Effector memory CD8-positive, alpha-beta T cell (primary cell): ENCODE measurements around the gene MAFG.

Experiments used
- ATAC-seq: fragments of 150-1000 bp; cut with Tn5 transposase; replicated peaks from 2 replicates; pipeline ENCODE4 v1.10.0; 2021; ENCODE audit warnings: mild to moderate bottlenecking, moderate library complexity
- DNase-seq, 3 experiments: peaks; one replicate each; pipeline ENCODE4 v3.0.0; 2021
- H3K27ac Mint-ChIP-seq, 2 donors: one replicate each; pipeline ENCODE4 v1.8.0; 2022; ENCODE audit warnings: mild to moderate bottlenecking in 2 of 2, mixed read lengths in 2 of 2, moderate library complexity in 2 of 2
- H3K27me3 Mint-ChIP-seq, 2 donors: one replicate each; pipeline ENCODE4 v1.8.0; 2022; ENCODE audit warnings: mixed read lengths in 2 of 2
- H3K36me3 Mint-ChIP-seq: one replicate; pipeline ENCODE4 v1.8.0; 2022; ENCODE audit warnings: mild to moderate bottlenecking, moderate library complexity, mixed read lengths; ENCODE audit not compliant: insufficient read depth
- H3K4me1 Mint-ChIP-seq, 2 donors: one replicate each; pipeline ENCODE4 v1.8.0; 2022; ENCODE audit warnings: low read depth in 2 of 2, mixed read lengths in 2 of 2
- H3K4me3 Mint-ChIP-seq, 2 donors: one replicate each; pipeline ENCODE4 v1.8.0; 2022; ENCODE audit warnings: mild to moderate bottlenecking in 2 of 2, mixed read lengths in 2 of 2, moderate library complexity in 2 of 2
- H3K9me3 Mint-ChIP-seq, 2 donors: one replicate each; pipeline ENCODE4 v1.8.0; 2022; ENCODE audit warnings: mixed read lengths in 2 of 2
- total RNA-seq, 9 experiments: gene quantifications; one replicate each; lab custom pipeline; 2026; lab: John Stamatoyannopoulos, UW

MAFG gene
- total RNA-seq, result 9.1 to 136 (median 77.2) reads per million in 9 experiments

GRCh38 chr17:81927653-81928543 lies at the start of gene MAFG:
MAFG (minus strand) TSS chr17:81927735; CDS start chr17:81923185, 4,550 bp downstream.
- Mint-ChIP-seq H3K36me3 (peaks cover 23% of the 10 kb centered on the region), H3K4me1 (peaks cover 6 to 7% of the 10 kb centered on the region in 2 donors), H3K27me3 (peaks cover 0 to 40% of the 10 kb centered on the region in 2 donors), H3K9me3 (no peaks in the 10 kb centered on the region), H3K4me3 (peak within 1 kb of the TSS; percentile 77 to 80), H3K27ac (peak within 1 kb of the TSS; percentile 84 to 87)
- peak; percentile 78 for ATAC-seq
- DNase-seq, result peak; percentile 84 to 86 (median 85)

- peak overlapping the region; percentile 92 to 98 for H3K4me3 Mint-ChIP-seq
- ATAC-seq, result peak; percentile 18
- no peak for DNase-seq
These were observed 49.0 kb upstream of the MAFG start for GRCh38 chr17:81976332-81977210.

GRCh38 chr17:81973432-81973831 lies 45.9 kb upstream of the MAFG start:
- peaks cover 8% of the 10 kb centered on the region for H3K36me3 Mint-ChIP-seq
- DNase-seq (no peak), ATAC-seq (no peak)
- no peak overlapping the region for H3K4me3 Mint-ChIP-seq
- no peaks in the 10 kb centered on the region for H3K27me3 Mint-ChIP-seq
- H3K9me3 Mint-ChIP-seq, result no peaks in the 10 kb centered on the region
- H3K27ac Mint-ChIP-seq, result no peak overlapping the region
- H3K4me1 Mint-ChIP-seq, result peaks cover 11 to 14% of the 10 kb centered on the region in 2 donors

More at GRCh38 chr17:81976332-81977210, 49.0 kb upstream of the MAFG start:
- Mint-ChIP-seq H3K27ac (peak overlapping the region; percentile 94 to 96), H3K4me1 (peaks cover 16 to 30% of the 10 kb centered on the region in 2 donors), H3K27me3 (no peaks in the 10 kb centered on the region), H3K9me3 (no peaks in the 10 kb centered on the region), H3K36me3 (peaks cover 11% of the 10 kb centered on the region)

GRCh38 chr17:81968850-81969812 lies 41.6 kb upstream of the MAFG start:
- H3K36me3 Mint-ChIP-seq, result peaks cover 5% of the 10 kb centered on the region
- ATAC-seq (no peak), DNase-seq (no peak)
- no peaks in the 10 kb centered on the region for H3K9me3 Mint-ChIP-seq
- peaks cover 5 to 12% of the 10 kb centered on the region in 2 donors for H3K27me3 Mint-ChIP-seq
- H3K4me1 Mint-ChIP-seq, result peaks cover 3 to 9% of the 10 kb centered on the region in 2 donors
- H3K27ac Mint-ChIP-seq, result no peak overlapping the region
- H3K4me3 Mint-ChIP-seq, result no peak overlapping the region

GRCh38 chr17:81968396-81968745 lies 40.8 kb upstream of the MAFG start:
- no peak for DNase-seq
- H3K4me1 Mint-ChIP-seq, result peaks cover 3 to 13% of the 10 kb centered on the region in 2 donors
- no peak overlapping the region for H3K27ac Mint-ChIP-seq
- H3K9me3 Mint-ChIP-seq, result no peaks in the 10 kb centered on the region
- no peak for ATAC-seq
- peak overlapping the region in 1 of 2 donors; percentile 65 for H3K4me3 Mint-ChIP-seq
- H3K27me3 Mint-ChIP-seq, result peaks cover 10 to 19% of the 10 kb centered on the region in 2 donors
- H3K36me3 Mint-ChIP-seq, result peaks cover 5% of the 10 kb centered on the region

GRCh38 chr17:81967533-81968395 lies 40.2 kb upstream of the MAFG start:
- Mint-ChIP-seq H3K27ac (no peak overlapping the region), H3K9me3 (no peaks in the 10 kb centered on the region), H3K4me3 (peak overlapping the region; percentile 38 to 65), H3K36me3 (peaks cover 5% of the 10 kb centered on the region), H3K4me1 (peaks cover 3 to 13% of the 10 kb centered on the region in 2 donors), H3K27me3 (peaks cover 10 to 26% of the 10 kb centered on the region in 2 donors)
- ATAC-seq, result peak; percentile 96
- peak; percentile 66 to 67 (median 67) for DNase-seq

- Mint-ChIP-seq H3K4me1 (peaks cover 3 to 13% of the 10 kb centered on the region in 2 donors), H3K27me3 (peaks cover 10 to 31% of the 10 kb centered on the region in 2 donors), H3K9me3 (no peaks in the 10 kb centered on the region), H3K36me3 (peaks cover 5% of the 10 kb centered on the region), H3K27ac (no peak overlapping the region), H3K4me3 (no peak overlapping the region)
- ATAC-seq (no peak), DNase-seq (no peak)
These were observed 39.7 kb upstream of the MAFG start for GRCh38 chr17:81967244-81967532.

- DNase-seq (no peak), ATAC-seq (no peak)
- peaks cover 3 to 13% of the 10 kb centered on the region in 2 donors for H3K4me1 Mint-ChIP-seq
- H3K27ac Mint-ChIP-seq, result no peak overlapping the region
- H3K9me3 Mint-ChIP-seq, result no peaks in the 10 kb centered on the region
- peaks cover 5% of the 10 kb centered on the region for H3K36me3 Mint-ChIP-seq
- peaks cover 10 to 35% of the 10 kb centered on the region in 2 donors for H3K27me3 Mint-ChIP-seq
- H3K4me3 Mint-ChIP-seq, result peak overlapping the region in 1 of 2 donors; percentile 33
These were observed 39.1 kb upstream of the MAFG start for GRCh38 chr17:81966343-81967243.

- DNase-seq (no peak), ATAC-seq (no peak)
- Mint-ChIP-seq H3K4me1 (peaks cover 3 to 11% of the 10 kb centered on the region in 2 donors), H3K36me3 (peaks cover 5% of the 10 kb centered on the region), H3K4me3 (peak overlapping the region in 1 of 2 donors; percentile 40), H3K9me3 (no peaks in the 10 kb centered on the region), H3K27ac (no peak overlapping the region), H3K27me3 (peaks cover 10 to 35% of the 10 kb centered on the region in 2 donors)
These were observed 36.7 kb upstream of the MAFG start for GRCh38 chr17:81964081-81964849.

- H3K9me3 Mint-ChIP-seq, result no peaks in the 10 kb centered on the region
- peaks cover 23 to 49% of the 10 kb centered on the region in 2 donors for H3K27me3 Mint-ChIP-seq
- H3K4me3 Mint-ChIP-seq, result peak overlapping the region in 1 of 2 donors; percentile 40
- peaks cover 0 to 7% of the 10 kb centered on the region in 2 donors for H3K4me1 Mint-ChIP-seq
- no peak for DNase-seq
- no peak overlapping the region for H3K27ac Mint-ChIP-seq
- no peak for ATAC-seq
- no peaks in the 10 kb centered on the region for H3K36me3 Mint-ChIP-seq
These were observed 35.2 kb upstream of the MAFG start for GRCh38 chr17:81962499-81963441.
